Measurements from ENCODE around the gene FOXP1.

Gene FOXP1

DNA sequence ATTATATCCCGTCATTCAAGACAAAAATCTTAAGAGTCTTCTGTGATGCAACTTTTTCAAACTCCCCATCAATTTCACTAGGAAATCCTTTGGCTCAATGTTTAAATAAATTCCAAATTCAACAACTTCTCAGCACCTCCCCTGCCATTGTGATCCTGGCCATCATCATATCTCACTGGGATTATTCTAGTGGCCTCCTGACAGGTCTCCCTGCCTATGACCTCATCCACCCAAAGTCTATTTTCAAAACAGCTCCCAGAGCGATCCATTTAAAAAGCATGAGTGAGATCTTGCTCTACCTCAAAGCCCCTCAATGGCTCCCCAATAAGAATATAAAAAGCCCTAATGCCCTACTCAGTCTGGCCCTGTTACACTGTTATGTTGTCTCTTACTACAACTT is 293.2 kb downstream of the FOXP1 start:
- Histone ChIP-seq H3K9me3 (ENCODE audit: control insufficient read depth, low read length) (no peaks in the 10 kb centered on the region), H3K79me2 (no peaks in the 10 kb centered on the region), H3K9ac (no peak overlapping the region), H3K27ac (no peak overlapping the region), H3K36me3 (ENCODE audit: control insufficient read depth, insufficient read depth, low read length) (no peaks in the 10 kb centered on the region), H3K4me2 (ENCODE audit: low read length) (no peak overlapping the region), H3K27me3 (ENCODE audit: control insufficient read depth, insufficient read depth, low read length) (no peaks in the 10 kb centered on the region), H3K4me3 (ENCODE audit: low read depth, low read length) (no peak overlapping the region), H2AFZ (no peak overlapping the region), H3K4me1 (no peaks in the 10 kb centered on the region)
- TF ChIP-seq, protein P1, sequence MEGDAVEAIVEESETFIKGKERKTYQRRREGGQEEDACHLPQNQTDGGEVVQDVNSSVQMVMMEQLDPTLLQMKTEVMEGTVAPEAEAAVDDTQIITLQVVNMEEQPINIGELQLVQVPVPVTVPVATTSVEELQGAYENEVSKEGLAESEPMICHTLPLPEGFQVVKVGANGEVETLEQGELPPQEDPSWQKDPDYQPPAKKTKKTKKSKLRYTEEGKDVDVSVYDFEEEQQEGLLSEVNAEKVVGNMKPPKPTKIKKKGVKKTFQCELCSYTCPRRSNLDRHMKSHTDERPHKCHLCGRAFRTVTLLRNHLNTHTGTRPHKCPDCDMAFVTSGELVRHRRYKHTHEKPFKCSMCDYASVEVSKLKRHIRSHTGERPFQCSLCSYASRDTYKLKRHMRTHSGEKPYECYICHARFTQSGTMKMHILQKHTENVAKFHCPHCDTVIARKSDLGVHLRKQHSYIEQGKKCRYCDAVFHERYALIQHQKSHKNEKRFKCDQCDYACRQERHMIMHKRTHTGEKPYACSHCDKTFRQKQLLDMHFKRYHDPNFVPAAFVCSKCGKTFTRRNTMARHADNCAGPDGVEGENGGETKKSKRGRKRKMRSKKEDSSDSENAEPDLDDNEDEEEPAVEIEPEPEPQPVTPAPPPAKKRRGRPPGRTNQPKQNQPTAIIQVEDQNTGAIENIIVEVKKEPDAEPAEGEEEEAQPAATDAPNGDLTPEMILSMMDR (IDR thresholded peaks at IDR 0.05) = no peak

DNA sequence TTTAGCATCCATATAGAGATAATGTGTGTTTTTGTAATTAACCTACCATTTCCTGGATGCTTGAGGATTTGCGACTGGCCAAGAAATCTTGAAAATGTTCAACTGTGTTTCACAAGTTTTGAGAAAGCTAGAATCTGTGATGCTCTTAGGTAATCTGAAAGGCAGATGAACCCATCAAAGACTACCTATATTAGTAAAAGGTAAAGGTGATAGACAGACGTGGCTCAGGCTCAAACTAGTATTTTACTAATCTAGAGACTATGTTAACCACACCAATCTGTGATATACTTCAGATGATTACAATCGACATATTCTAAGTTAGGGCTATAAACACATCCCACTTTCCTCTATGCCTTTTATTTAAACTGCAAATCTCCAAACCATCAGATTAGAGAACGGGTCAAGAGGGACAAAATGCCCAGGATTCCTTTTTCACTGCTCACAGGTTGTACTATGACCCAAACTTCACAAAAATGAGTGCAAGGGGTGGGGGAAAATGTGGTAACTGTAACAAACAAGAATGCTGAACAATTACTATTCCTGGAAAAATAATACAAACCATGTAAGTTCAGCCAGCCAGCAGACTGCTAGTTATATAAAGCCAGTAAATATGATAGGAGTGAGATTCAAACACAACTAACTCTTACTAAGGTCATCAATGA is 295.1 kb downstream of the FOXP1 start:
- Histone ChIP-seq H2AFZ (no peak overlapping the region), H3K9ac (no peak overlapping the region), H3K4me3 (ENCODE audit: low read depth, low read length) (no peak overlapping the region), H3K4me1 (no peaks in the 10 kb centered on the region), H3K36me3 (ENCODE audit: control insufficient read depth, insufficient read depth, low read length) (no peaks in the 10 kb centered on the region), H3K27ac (no peak overlapping the region), H3K79me2 (no peaks in the 10 kb centered on the region), H3K9me3 (ENCODE audit: control insufficient read depth, low read length) (no peaks in the 10 kb centered on the region), H3K4me2 (ENCODE audit: low read length) (no peak overlapping the region), H3K27me3 (ENCODE audit: control insufficient read depth, insufficient read depth, low read length) (no peaks in the 10 kb centered on the region)
- TF ChIP-seq, protein P1 (IDR thresholded peaks at IDR 0.05) = no peak

DNA sequence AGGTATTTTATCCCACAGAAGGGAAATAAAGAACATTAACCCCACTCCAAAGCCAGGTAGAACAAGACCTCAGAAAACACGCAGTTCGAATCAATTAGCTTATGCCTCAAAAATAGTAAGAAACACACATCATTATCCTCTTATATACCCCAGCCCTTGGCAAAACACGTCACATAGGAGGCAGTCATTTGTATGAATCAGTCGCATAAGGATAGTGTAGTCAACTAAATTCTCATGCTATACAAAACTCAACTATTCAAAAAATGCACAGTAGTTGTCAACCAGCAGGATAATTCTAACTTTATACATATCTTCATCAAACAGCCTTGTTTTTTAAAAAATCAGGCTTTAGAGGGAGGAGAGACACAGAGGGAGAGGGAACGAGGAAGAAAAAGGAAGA is 298.4 kb downstream of the FOXP1 start:
- no peak overlapping the region for H2AFZ ChIP-seq
- H3K4me1 ChIP-seq = no peaks in the 10 kb centered on the region
- TF ChIP-seq, protein P1 (IDR thresholded peaks at IDR 0.05) = no peak
- H3K36me3 ChIP-seq (ENCODE audit: control insufficient read depth, insufficient read depth, low read length) = no peaks in the 10 kb centered on the region
- H3K27me3 ChIP-seq (ENCODE audit: control insufficient read depth, insufficient read depth, low read length) = no peaks in the 10 kb centered on the region
- H3K4me3 ChIP-seq (ENCODE audit: low read depth, low read length) = no peak overlapping the region
- no peaks in the 10 kb centered on the region for H3K9me3 ChIP-seq (ENCODE audit: control insufficient read depth, low read length)
- H3K9ac ChIP-seq = no peak overlapping the region
- H3K4me2 ChIP-seq (ENCODE audit: low read length) = no peak overlapping the region
- no peak overlapping the region for H3K27ac ChIP-seq
- no peaks in the 10 kb centered on the region for H3K79me2 ChIP-seq

DNA sequence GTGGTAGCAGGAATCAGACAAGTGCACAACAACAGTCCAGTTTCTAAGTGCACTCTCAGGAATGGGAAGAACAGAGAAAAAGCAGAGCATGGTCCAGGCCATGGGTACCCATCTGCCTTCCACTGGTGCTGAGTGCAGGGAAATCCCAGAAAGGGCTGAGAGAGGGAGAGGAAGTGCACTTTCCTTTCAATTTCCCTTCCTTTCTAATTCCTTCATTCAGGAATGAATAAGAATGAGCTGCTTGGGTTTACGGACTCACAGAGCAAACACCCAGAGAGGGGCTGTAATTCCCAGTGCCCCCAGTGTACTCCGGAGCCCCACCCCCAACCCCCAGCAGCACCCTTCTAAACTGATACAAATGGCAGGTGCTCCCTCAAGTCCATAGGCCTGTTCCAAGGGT is 300.6 kb downstream of the FOXP1 start:
- no peaks in the 10 kb centered on the region for H3K4me1 ChIP-seq
- no peaks in the 10 kb centered on the region for H3K36me3 ChIP-seq (ENCODE audit: control insufficient read depth, insufficient read depth, low read length)
- no peak overlapping the region for H3K4me3 ChIP-seq (ENCODE audit: low read depth, low read length)
- no peak overlapping the region for H3K4me2 ChIP-seq (ENCODE audit: low read length)
- H3K79me2 ChIP-seq = no peaks in the 10 kb centered on the region
- H2AFZ ChIP-seq = no peak overlapping the region
- TF ChIP-seq, protein P1 (IDR thresholded peaks at IDR 0.05) = no peak
- no peaks in the 10 kb centered on the region for H3K27me3 ChIP-seq (ENCODE audit: control insufficient read depth, insufficient read depth, low read length)
- H3K9ac ChIP-seq = no peak overlapping the region
- H3K27ac ChIP-seq = no peak overlapping the region
- no peaks in the 10 kb centered on the region for H3K9me3 ChIP-seq (ENCODE audit: control insufficient read depth, low read length)

DNA sequence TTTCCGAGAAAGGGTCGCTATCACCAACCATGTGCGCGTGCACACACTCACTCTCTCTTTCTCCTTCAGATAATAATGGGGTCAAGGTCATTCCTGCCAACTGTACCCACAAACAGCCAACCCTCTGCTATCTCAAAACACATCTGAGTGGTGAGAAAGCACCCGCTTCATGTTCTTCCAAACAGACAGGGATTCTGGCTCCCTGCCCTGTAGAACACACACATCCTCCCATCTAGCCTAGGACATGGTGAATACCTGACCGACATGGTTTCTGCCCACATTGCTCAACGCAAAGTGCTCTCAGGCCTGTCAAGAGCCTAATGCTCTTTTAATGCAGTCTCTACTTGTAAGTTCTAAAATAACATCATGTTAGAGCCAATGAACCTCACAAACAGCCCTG is 302.2 kb downstream of the FOXP1 start:
- H3K9me3 ChIP-seq (ENCODE audit: control insufficient read depth, low read length) = no peaks in the 10 kb centered on the region
- no peaks in the 10 kb centered on the region for H3K79me2 ChIP-seq
- no peak overlapping the region for H2AFZ ChIP-seq
- no peak overlapping the region for H3K4me2 ChIP-seq (ENCODE audit: low read length)
- no peak overlapping the region for H3K4me3 ChIP-seq (ENCODE audit: low read depth, low read length)
- H3K9ac ChIP-seq = no peak overlapping the region
- TF ChIP-seq, protein P1 (IDR thresholded peaks at IDR 0.05) = no peak
- H3K27ac ChIP-seq = no peak overlapping the region
- no peaks in the 10 kb centered on the region for H3K36me3 ChIP-seq (ENCODE audit: control insufficient read depth, insufficient read depth, low read length)
- H3K27me3 ChIP-seq (ENCODE audit: control insufficient read depth, insufficient read depth, low read length) = no peaks in the 10 kb centered on the region
- H3K4me1 ChIP-seq = no peaks in the 10 kb centered on the region

Data from parathyroid adenoma (tissue), 2 donors.